Activated CD8-positive, alpha-beta memory T cell treated with anti-CD3 and anti-CD28 coated beads for 1 hour (primary cell): ENCODE data around the gene MAP4K4.
"Not testable (repeated sequence)": the region's sequence is repeated elsewhere in the genome, so short reads cannot be mapped to it uniquely, and the experiment has no call there.

Source experiments
- DNase-seq, 2 donors: peaks; one replicate each; pipeline ENCODE4 v3.0.0-alpha.2; 2020; ENCODE audit warnings: low read depth in 1 of 2; ENCODE audit errors: extremely low read depth in 1 of 2

Gene MAP4K4

GRCh38 chr2:101741775-101742520, 44.4 kb downstream of the MAP4K4 start:
- DNase-seq, result no peak

DNA sequence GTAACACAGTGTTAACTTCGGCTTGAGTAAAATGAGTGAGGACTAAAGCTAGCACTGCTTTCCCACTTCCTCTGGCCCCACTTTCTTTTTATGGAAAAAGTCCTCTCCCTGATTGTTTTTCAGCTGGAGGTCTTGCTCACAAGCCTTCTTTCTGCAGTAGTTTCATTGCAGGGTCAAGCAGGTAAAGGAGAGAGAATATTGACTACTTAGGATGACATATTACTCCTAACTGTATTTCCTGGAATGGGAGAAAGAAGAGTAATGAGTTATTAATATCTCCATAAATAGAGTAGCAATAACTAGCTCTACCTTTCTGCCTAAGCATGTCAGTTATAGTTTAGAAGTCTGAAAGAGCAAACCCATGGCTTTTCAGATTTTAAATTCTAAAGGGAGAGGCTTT, 45.0 kb downstream of the MAP4K4 start:
- DNase-seq, result no peak

DNA sequence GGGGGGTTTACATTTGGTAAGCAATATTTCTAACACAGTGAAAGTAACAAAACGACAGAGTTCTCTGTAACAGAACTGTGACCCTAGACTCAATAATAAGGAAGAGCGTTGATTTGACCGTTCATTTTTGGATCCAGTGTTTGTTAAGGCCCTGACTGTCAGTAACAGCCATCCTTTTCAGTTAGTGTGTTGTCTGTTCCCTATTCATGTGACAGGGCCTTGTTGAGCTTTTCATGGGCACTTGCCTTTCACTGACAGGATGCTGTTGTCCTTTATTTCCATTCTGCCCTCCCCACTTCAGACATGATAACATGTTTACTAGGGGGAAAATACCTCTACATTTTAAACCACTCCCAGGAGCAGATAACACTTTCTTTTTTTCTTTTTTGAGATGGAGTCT, 45.8 kb downstream of the MAP4K4 start:
- DNase-seq, result no peak

DNA sequence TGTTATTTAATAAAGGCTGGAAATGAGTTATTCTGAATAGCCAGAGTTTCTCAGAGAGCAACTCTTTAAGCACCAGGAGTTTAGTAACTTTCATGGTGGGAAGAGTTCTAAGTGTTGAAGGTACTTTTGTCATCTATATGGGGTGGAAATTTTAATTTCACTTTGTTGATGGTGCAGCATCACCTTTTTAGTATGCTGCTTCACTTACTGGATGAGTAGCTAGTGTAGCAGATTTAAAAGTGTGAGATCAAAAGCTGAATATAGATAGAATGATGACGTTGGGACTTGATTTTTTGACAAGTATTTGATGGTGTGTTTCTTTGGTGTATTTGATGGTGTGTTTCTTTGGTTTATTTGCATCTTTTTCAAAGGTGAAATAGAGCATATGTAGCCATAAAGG, 47.3 kb downstream of the MAP4K4 start:
- DNase-seq, result no peak

GRCh38 chr2:101745711-101746694, 48.5 kb downstream of the MAP4K4 start:
- DNase-seq, result no peak

DNA sequence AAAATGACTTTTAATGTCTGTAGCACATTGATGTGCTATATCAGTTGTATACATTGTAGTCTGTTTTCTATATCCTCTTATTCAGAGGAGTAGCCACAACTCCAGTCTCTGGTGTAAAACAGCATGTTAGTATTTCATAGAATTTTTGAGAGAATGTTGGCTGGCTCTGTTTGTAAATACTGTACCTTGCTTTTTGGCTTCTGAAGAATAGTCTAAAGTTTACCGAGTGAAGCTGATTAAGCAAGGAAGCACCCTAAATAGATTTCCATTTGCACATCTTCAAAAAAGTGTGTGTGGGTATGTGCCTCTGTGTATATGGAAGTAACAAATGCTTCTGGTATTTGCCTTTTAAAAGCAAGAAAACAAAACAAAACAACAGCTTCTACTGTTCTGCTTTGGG, 50.5 kb downstream of the MAP4K4 start:
- DNase-seq, result no peak

DNA sequence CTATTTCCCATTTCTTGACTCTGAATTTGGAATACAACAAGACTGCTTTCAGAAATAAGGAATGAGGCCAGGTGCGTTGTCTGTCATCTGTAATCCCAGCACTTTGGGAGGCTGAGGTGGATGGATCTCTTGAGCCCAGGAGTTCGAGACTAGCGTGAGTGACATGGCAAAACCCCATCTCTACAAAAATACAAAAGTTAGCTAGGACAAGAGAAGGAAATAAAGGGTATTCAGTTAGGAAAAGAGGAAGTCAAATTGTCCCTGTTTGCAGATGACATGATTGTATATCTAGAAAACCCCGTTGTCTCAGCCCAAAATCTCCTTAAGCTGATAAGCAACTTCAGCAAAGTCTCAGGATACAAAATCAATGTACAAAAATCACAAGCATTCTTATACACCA, 51.0 kb downstream of the MAP4K4 start:
- DNase-seq, result not testable (repeated sequence)

DNA sequence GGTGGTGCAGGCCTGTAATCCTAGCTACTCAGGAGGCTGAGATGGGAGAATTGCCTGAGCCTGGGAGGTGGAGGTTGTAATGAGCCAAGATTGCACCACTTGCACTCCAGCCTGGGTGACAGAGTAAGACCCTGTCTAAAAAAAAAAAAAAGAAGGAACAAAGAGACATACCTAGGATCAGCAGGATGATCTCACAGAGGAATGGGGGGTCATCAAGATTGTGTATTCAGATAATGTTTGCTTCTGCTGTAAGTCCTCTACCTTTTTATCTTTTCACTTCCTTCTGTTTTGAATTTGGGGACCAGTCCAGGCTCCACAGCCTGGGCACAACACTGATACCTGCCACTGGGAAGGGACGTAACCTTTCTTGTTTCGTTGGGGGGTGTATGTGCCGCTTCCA, 53.2 kb downstream of the MAP4K4 start:
- DNase-seq, result no peak

DNA sequence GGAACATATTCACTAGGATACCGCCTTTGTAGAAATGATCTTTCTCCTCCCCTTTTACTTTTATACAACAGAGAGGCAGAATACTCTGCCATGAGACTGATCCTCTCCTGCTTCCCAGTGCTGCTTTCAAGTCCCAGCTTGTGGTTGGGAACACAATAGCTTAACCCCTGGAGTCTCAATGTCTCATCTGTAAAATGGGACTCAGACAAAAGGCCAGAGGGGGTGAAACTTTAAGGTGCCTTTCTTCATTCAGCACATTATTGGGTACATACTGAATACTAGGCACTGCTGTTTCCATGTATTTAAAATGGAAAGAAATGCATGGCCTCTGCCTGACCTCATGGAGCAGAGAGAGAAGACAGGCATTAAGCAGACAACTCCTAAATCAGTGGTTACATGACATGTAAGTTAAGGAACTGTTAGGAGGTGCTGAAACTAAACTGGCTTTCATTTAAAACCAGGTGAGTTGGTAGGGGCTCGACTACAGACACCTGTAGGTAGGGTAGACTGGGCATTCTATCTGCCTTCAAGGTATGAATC, 53.8 kb downstream of the MAP4K4 start:
- DNase-seq, result no peak

DNA sequence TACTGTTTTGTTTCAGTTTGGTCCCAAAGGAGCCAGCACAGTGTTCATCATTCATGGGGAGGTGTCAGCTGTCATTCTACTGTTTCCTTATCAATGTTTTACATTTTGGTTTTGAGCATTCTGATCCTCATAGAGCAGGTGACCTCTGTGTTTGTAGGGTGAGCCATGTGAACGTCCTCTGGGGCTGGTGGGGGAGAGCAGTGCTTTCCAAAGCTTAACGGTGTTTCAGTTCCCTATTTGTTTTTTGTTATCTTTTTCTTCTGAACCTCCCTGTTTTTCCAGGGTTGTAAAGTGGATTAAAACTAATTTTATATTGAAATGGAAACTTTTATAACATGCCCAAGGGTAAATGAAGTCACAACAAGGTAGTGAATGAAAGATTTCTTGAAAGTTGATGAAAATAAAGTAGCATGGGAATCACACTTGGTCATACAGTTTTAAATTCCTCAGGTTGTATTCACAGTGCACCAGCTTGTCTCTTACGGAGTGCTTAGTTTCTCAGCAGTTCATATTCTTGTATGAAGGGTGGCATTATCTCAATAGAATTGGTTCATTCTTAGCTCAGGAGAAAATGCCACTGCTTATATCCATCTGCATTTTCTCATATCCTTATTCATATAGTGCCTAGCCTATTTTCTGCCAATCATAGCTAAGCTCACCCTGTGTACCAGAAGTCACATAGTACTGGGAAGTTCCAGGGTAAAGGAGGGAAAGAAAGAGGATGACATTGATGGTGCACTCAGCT, 54.5 kb downstream of the MAP4K4 start:
- DNase-seq, result no peak

GRCh38 chr2:101752716-101753616, 55.5 kb downstream of the MAP4K4 start:
- no peak for DNase-seq

- DNase-seq, result no peak
Measured at GRCh38 chr2:101753720-101754490, 56.4 kb downstream of the MAP4K4 start.

- no peak for DNase-seq
Measured at GRCh38 chr2:101754618-101755017, 57.1 kb downstream of the MAP4K4 start.

- no peak for DNase-seq
Measured at GRCh38 chr2:101756266-101756665, 58.8 kb downstream of the MAP4K4 start.

DNA sequence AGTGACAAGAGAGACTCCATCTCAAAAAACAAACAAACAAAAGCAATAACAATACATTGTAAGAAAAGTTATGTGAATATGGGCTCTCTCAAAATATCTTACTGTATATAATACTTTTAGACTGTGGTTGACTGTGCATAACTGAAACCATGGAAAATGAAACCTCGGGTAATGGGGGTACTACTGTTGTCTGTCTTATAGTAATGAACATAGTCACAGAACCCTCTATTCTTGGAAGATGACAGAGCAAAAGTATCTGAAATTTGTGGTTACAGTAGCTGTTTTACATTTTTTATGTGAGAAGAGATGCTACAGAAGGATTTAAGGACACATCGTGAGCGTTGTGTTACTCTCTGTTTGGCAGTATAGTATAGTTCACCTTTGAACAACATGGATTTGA, 60.5 kb downstream of the MAP4K4 start:
- DNase-seq, result no peak

GRCh38 chr2:101759162-101759561, 61.7 kb downstream of the MAP4K4 start:
- DNase-seq, result no peak

DNA sequence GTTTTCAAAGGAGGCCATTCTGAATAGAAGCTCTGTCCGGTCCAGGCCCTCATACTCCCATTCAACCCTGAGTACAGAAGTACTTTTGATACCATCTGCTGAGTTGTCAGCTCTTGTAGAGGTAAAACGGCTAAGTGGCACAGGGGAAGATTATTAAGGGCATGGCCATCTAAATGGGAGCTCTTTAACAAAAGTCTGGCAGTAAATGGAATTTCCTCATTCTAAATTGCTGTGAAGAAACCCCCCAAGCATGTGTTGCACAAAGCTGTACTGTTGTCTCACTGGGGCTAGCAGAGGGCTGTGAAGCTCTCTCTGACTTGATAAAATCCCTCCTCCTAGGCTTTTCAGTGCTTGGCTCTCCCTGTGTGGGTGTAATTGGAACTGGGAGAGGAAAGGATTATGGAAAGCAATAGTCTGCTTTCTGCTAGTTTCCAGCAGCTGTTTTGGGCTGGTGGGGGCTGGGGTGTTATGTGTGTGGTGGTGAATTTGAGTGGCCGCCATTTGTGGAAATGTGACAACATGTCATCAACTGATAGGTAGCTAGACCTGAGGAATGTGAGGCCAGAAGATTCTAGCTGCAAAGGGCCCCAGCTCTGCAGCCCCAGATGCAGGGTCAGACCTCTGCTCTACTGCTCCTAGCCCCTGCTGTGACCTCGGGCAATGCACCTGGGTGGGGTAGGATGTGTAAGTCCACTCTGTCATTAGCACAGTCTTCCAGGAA, 65.1 kb downstream of the MAP4K4 start:
- DNase-seq, result no peak

DNA sequence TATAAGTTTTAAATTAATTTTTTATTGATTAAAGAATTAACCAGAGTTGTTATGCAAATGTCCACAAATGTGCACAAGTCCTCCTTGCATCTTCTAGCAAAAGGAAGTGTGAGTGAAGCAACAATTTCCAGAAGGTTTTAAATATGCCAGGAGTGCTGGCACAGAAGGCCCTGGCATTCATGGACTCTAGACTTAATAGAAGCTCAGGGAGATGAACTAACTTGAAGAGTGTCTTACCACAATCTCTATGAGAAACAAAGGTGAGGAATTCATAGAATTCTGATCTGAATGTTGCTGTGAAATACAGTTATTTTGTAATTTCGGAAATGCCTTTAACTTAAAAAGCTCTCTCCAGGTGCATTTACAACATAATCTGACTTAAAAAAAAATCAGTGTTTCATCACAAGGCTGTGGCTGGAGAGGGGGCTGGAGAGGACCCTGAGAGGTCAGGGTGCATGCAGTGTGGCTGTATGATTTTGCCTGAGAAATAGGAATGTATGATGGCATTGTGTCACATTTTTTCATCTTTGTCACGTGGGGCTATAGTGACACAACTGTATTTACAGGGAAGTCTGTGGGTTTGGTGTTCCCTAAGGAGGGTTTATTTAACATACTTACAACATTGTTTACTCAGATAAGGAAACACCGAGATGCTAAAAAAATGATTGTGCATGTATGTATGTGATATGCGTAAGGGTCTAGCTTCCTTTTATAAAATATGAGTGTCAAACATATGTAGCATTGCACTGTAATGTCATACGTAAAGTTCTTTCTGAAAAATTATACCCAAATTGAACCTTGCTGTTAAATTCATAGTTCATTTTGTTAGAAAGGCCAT, 66.2 kb downstream of the MAP4K4 start:
- no peak for DNase-seq
